ENCODE data around the gene RLF. TPM values are rescaled to one million over a fixed set of nuclear protein-coding genes. Genes with fewer than 3 reads are reported as not detected.

RLF gene
- total RNA-seq, 1 experiment from 2014 or later, result 15.7 TPM

- BruUV-seq (replicated peaks), result TSS peak; percentile 77
- intact Hi-C loops (cut with micrococcal nuclease; ENCODE audit: unreplicated experiment) (loop anchor here (10.0 kb wide), 2 partner anchors 64 to 94 kb away; partner anchors contain the start of gene RLF), in situ Hi-C loops (cut with HindIII; ENCODE audit: low pct_unique_long_range_greater_than_20kb, low sequenced_read_pairs) (no loop called here)
- DNase-seq (ENCODE audit: low read depth, low spot score) (no peak), ATAC-seq (peak; percentile 37)
- H3K4me3 ChIP-seq (ENCODE audit: low read depth in 2 of 2, low read length in 2 of 2), result peak overlapping the region; percentile 88 to 100
- peaks cover 9% of the 10 kb centered on the region for H3K4me1 ChIP-seq (ENCODE audit: control insufficient read depth, insufficient read depth, low read length)
- TF ChIP-seq SIN3A (IDR thresholded peaks at IDR 0.05; ENCODE audit: borderline replicate concordance, insufficient read depth, low read depth, low read length) (no peak), TCF7L2 (IDR thresholded peaks at IDR 0.05; ENCODE audit: low read depth, low read length) (no peak), POLR2AphosphoS5 (IDR thresholded peaks at IDR 0.05; ENCODE audit: low read depth, low read length) (no peak), REST (IDR thresholded peaks at IDR 0.05; ENCODE audit: insufficient read depth in 1 of 2, low read depth in 2 of 2, low read length in 1 of 2) (no peak)
- TF ChIP-seq, protein P1, sequence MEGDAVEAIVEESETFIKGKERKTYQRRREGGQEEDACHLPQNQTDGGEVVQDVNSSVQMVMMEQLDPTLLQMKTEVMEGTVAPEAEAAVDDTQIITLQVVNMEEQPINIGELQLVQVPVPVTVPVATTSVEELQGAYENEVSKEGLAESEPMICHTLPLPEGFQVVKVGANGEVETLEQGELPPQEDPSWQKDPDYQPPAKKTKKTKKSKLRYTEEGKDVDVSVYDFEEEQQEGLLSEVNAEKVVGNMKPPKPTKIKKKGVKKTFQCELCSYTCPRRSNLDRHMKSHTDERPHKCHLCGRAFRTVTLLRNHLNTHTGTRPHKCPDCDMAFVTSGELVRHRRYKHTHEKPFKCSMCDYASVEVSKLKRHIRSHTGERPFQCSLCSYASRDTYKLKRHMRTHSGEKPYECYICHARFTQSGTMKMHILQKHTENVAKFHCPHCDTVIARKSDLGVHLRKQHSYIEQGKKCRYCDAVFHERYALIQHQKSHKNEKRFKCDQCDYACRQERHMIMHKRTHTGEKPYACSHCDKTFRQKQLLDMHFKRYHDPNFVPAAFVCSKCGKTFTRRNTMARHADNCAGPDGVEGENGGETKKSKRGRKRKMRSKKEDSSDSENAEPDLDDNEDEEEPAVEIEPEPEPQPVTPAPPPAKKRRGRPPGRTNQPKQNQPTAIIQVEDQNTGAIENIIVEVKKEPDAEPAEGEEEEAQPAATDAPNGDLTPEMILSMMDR (IDR thresholded peaks at IDR 0.05), result no peak
- ChIA-PET CTCF (no interaction called here), POLR2A (no interaction called here)
- H3K27me3 ChIP-seq (ENCODE audit: control insufficient read depth, insufficient read depth, low read length), result no peaks in the 10 kb centered on the region
- peak overlapping the region; percentile 94 for H3K27ac ChIP-seq (ENCODE audit: low read length)
- peaks cover 30% of the 10 kb centered on the region for H3K36me3 ChIP-seq (ENCODE audit: control insufficient read depth, insufficient read depth, low read length)
- H3K9me3 ChIP-seq (ENCODE audit: control insufficient read depth, insufficient read depth, low read depth, low read length), result no peaks in the 10 kb centered on the region
Measured at GRCh38 chr1:40258445-40258769, 97.2 kb downstream of the RLF start.

DNA sequence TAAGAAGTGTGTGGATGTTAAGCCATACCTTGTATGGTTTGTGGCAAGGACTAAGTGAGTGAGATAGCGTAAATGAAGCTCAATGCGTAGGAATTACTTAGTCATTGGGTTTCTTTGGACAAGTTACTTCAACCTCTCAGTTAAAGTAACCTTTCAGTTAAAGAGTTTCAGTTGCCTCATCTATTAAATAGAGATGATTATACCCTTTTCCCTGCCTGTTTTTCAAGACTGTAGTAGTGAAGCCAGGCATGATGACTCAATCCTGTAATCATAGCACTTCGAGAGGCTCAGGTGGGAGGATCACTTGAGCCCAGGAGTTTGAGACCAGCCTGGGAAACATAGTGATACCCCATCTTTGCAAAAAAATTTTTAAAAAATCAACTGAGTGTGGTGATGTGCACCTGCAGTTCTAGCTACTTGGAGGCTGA lies 103.2 kb downstream of the RLF start:
- no peak for TF ChIP-seq REST (IDR thresholded peaks at IDR 0.05; ENCODE audit: insufficient read depth in 1 of 2, low read depth in 2 of 2, low read length in 1 of 2)
- TF ChIP-seq POLR2AphosphoS5 (IDR thresholded peaks at IDR 0.05; ENCODE audit: low read depth, low read length), result no peak
- no peak for TF ChIP-seq SIN3A (IDR thresholded peaks at IDR 0.05; ENCODE audit: borderline replicate concordance, insufficient read depth, low read depth, low read length)
- TF ChIP-seq TCF7L2 (IDR thresholded peaks at IDR 0.05; ENCODE audit: low read depth, low read length), result no peak
- TF ChIP-seq, protein P1 (IDR thresholded peaks at IDR 0.05), result no peak
- in situ Hi-C loops (cut with HindIII; ENCODE audit: low pct_unique_long_range_greater_than_20kb, low sequenced_read_pairs), result no loop called here
- POLR2A ChIA-PET, result no interaction called here
- Histone ChIP-seq H3K27ac (ENCODE audit: low read length) (no peak overlapping the region), H3K27me3 (ENCODE audit: control insufficient read depth, insufficient read depth, low read length) (no peaks in the 10 kb centered on the region), H3K4me1 (ENCODE audit: control insufficient read depth, insufficient read depth, low read length) (0 out of 2 replicates have a peak, but pooled peaks cover under 1% of the 10 kb centered on the region), H3K9me3 (ENCODE audit: control insufficient read depth, insufficient read depth, low read depth, low read length) (no peaks in the 10 kb centered on the region), H3K4me3 (ENCODE audit: low read depth in 2 of 2, low read length in 2 of 2) (no peak overlapping the region), H3K36me3 (ENCODE audit: control insufficient read depth, insufficient read depth, low read length) (peaks cover 29% of the 10 kb centered on the region)
- intact Hi-C loops (cut with micrococcal nuclease; ENCODE audit: unreplicated experiment), result no loop called here
- CTCF ChIA-PET, result no interaction called here
- DNase-seq (ENCODE audit: low read depth, low spot score), result no peak
- BruUV-seq (replicated peaks), result no TSS peak
- ATAC-seq, result no peak
